WI38 (cell line): ENCODE measurements around the gene PSTPIP2.

Experiments
- H3K4me3 ChIP-seq: 2 replicates; pipeline ENCODE4 v1.5.1; 2011; ENCODE audit warnings: low read depth, mild to moderate bottlenecking, control low read depth, low read length
- CTCF ChIP-seq: IDR thresholded peaks from 2 replicates; pipeline ENCODE4 v1.5.1; 2012; ENCODE audit warnings: low read depth, mild to moderate bottlenecking, control low read depth, low read length

The PSTPIP2 gene

GRCh38 chr18:46013484-46014189 is 58.4 kb downstream of the PSTPIP2 start:
- H3K4me3 ChIP-seq = no peak overlapping the region
- no peak for TF ChIP-seq CTCF

- H3K4me3 ChIP-seq = no peak overlapping the region
- no peak for TF ChIP-seq CTCF
Observed at GRCh38 chr18:46010676-46011075, 61.4 kb downstream of the PSTPIP2 start.

DNA sequence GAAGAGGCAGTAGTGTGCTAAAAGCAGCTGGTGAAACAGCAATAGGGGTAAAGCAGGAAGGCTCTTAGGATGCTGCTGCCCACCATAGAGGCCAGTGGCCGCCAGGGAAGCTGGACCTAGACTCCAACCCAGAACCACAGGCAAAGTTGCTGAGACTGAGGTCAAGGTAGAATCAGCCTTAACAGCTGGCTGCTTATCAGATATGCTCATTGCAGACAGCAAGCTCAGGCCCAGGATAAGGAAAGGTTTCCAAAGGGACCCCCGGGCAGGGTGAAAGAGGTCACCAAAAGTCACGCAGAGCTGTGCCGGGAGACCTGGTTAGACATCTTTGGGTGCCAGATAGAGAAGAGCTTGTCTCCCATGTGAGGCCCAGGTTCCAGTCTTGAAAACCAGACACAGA is 62.0 kb downstream of the PSTPIP2 start:
- TF ChIP-seq CTCF = no peak
- H3K4me3 ChIP-seq = no peak overlapping the region

GRCh38 chr18:46009125-46009840 is 62.8 kb downstream of the PSTPIP2 start:
- H3K4me3 ChIP-seq = no peak overlapping the region
- no peak for TF ChIP-seq CTCF

DNA sequence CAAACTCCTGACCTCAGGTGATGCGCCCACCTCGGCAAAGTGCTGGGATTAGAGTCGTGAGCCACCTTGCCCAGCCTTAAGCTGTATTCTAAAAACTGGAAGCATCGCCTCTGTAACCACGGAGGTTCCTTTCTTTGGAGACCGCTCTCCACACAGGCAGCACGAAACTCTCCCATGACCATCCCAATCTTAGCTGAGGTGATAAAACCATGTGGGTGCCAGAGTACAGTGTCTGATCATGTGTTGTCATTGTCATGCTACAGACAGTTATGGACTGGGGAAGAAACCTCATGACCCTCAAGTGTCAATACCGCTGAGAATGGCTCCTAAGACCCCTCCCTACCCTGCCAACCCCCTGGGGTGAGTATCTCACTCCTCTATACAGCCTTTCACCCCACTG is 63.5 kb downstream of the PSTPIP2 start:
- TF ChIP-seq CTCF = no peak
- H3K4me3 ChIP-seq = no peak overlapping the region

DNA sequence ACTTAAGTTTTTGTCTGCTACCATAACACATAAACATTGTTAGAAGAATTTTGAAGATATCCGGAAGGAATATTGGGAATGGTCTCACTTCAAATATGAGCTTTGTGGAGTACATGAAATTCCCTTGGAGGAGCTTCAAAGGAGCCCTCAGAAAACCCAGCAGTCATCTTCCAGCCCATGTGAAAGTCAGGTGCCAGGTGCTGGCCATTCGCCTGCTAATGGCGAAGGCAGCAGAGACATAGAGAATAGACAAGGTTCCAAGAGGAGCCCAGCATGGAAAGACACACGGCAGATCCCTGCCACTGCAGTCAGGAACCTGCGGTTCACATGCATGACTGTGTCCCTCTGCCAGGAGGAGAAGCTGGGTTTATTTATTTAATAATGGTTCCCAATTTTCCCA is 64.9 kb downstream of the PSTPIP2 start:
- no peak overlapping the region for H3K4me3 ChIP-seq
- no peak for TF ChIP-seq CTCF

DNA sequence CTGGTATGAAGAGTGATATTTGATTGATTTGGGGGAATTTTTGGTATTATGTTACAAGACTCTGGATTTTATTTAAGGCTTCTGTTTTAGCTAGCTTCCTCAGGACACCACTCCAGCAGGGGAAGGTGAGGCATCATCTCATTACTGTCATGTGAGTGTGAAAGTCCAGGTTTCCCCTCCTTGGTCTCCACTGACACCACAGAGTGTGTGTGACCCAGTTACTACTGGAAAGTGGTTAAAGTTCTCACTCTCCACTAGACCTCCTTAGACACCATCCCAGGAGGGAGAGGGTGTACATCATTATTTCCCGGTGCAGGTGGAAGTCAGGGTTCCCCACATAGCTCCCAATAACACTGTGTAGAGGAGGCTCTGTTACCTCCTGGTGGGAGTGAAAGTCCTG is 69.1 kb downstream of the PSTPIP2 start:
- TF ChIP-seq CTCF = no peak
- H3K4me3 ChIP-seq = no peak overlapping the region
